CD4-positive, alpha-beta T cell treated with Interferon alpha-2 for 1 hour (primary cell): ENCODE data around the gene KRT80.

Experiments
- DNase-seq, 2 donors: peaks; one replicate each; pipeline ENCODE4 v3.0.0-alpha.2; 2020 to 2022

Gene KRT80

GRCh38 chr12:52175371-52176350 is 16.2 kb downstream of the KRT80 start:
- DNase-seq = no peak

- no peak for DNase-seq
Observed at GRCh38 chr12:52173526-52173925, 18.3 kb downstream of the KRT80 start.

GRCh38 chr12:52172956-52173355 is 18.9 kb downstream of the KRT80 start:
- no peak for DNase-seq

GRCh38 chr12:52171950-52172512 is 19.8 kb downstream of the KRT80 start:
- peak in 1 of 2 donors; percentile 15 for DNase-seq

- DNase-seq = no peak
Observed at GRCh38 chr12:52170827-52171226, 21.0 kb downstream of the KRT80 start.

GRCh38 chr12:52169886-52170285 is 21.9 kb downstream of the KRT80 start:
- no peak for DNase-seq

GRCh38 chr12:52168019-52168717 is 23.6 kb downstream of the KRT80 start:
- no peak for DNase-seq

GRCh38 chr12:52167526-52167925 is 24.3 kb downstream of the KRT80 start:
- no peak for DNase-seq

- no peak for DNase-seq
Observed at GRCh38 chr12:52166672-52167071, 25.1 kb downstream of the KRT80 start.

GRCh38 chr12:52165096-52165855 is 26.5 kb downstream of the KRT80 start:
- DNase-seq = peak in 1 of 2 donors; percentile 32

GRCh38 chr12:52164624-52165023 is 27.2 kb downstream of the KRT80 start:
- DNase-seq = no peak

- no peak for DNase-seq
Observed at GRCh38 chr12:52162981-52163380, 28.8 kb downstream of the KRT80 start.

- no peak for DNase-seq
Observed at GRCh38 chr12:52160200-52160599, 31.6 kb downstream of the KRT80 start.

GRCh38 chr12:52157566-52158150 is 34.2 kb downstream of the KRT80 start:
- DNase-seq = no peak

- DNase-seq = peak; percentile 66 to 77
Observed at GRCh38 chr12:52156757-52157565, 34.9 kb downstream of the KRT80 start.

- no peak for DNase-seq
Observed at GRCh38 chr12:52156311-52156710, 35.5 kb downstream of the KRT80 start.

GRCh38 chr12:52155048-52155868 is 36.6 kb downstream of the KRT80 start:
- peak; percentile 66 to 79 for DNase-seq

- no peak for DNase-seq
Observed at GRCh38 chr12:52152905-52153317, 38.9 kb downstream of the KRT80 start.

GRCh38 chr12:52151837-52152783 is 39.7 kb downstream of the KRT80 start:
- peak; percentile 68 to 80 for DNase-seq
